K562 (cell line): Measurements from ENCODE around the gene SLC26A1. TPM values are rescaled to one million over a fixed set of nuclear protein-coding genes. Genes with fewer than 3 reads are reported as not detected.
A peak's percentile ranks its signal among the peaks of the same experiment; 100 is the strongest.

Experiments
- ATAC-seq: fragments of 200-7000 bp; cut with Tn5 transposase; 3 replicates; pipeline ENCODE4 v1.9.1; 2020; ENCODE audit warnings: moderate library complexity
- BruUV-seq: library from RNA; stranded (reverse); fragments of 400-500 nt; replicated peaks from 2 replicates; lab custom pipeline; 2021; lab: Mats Ljungman, UMichigan
- CTCF ChIA-PET: fragments of 300-600 bp; formaldehyde crosslinking; extraction: SDS; loops from one replicate; lab custom pipeline; 2021; ENCODE audit warnings: low intra/inter-chr PET ratio; lab: Yijun Ruan, JAX
- POLR2A ChIA-PET: fragments of 300-600, 350-650 bp; sonication (Branson Sonifier 250); formaldehyde crosslinking; extraction: SDS; loops from one replicate; lab custom pipeline; 2021; ENCODE audit warnings: antibody characterized with exemption, inconsistent platforms; lab: Yijun Ruan, JAX
- DNase-seq, 4 experiments: peaks; one replicate each; pipeline versions ENCODE4 v3.0.0 to v3.0.0-alpha.2; 2011 to 2018; ENCODE audit warnings: low spot score in 3 of 4, mixed read lengths in 3 of 4; ENCODE audit errors: extremely low read depth in 1 of 4
- FAIRE-seq: peaks from 2 replicates; lab custom pipeline; 2011; peaks lifted over from hg19 to GRCh38; lab: Jason Lieb, UNC
- H2AFZ ChIP-seq: 2 replicates; pipeline ENCODE4 v1.6.0; 2011; ENCODE audit warnings: low read depth, low read length, control low read depth, inconsistent platforms
- H3K27ac ChIP-seq: fragments of 200-600 bp; 3 replicates; pipeline ENCODE4 v1.8.0; 2011; ENCODE audit warnings: low read depth, mild to moderate bottlenecking, control low read depth, inconsistent platforms, low read length, moderate library complexity, mixed read lengths; ENCODE audit errors: extremely low read depth
- H3K27me3 ChIP-seq, 2 experiments: fragments of 300-600 bp in 1 of 2; 2 replicates in 1 of 2; 3 replicates in 1 of 2; pipeline versions ENCODE4 v1.6.0 to v1.8.0; 2011; ENCODE audit warnings: inconsistent platforms in 2 of 2, low read length in 2 of 2, mild to moderate bottlenecking in 1 of 2, mixed read lengths in 1 of 2, moderate library complexity in 1 of 2; ENCODE audit not compliant: control insufficient read depth in 2 of 2, insufficient read depth in 2 of 2
- H3K36me3 ChIP-seq: fragments of 300-600 bp; 3 replicates; pipeline ENCODE4 v1.8.0; 2011; ENCODE audit warnings: mild to moderate bottlenecking, low read length, inconsistent platforms; ENCODE audit not compliant: control insufficient read depth, insufficient read depth
- H3K4me1 ChIP-seq, 2 experiments: fragments of 200-600 bp in 1 of 2; replicated peaks in 1 of 2; 2 replicates in 1 of 2; 3 replicates in 1 of 2; pipeline versions ENCODE4 v1.5.1 to v1.8.0; 2011; ENCODE audit warnings: inconsistent platforms in 2 of 2, low read length in 2 of 2, mild to moderate bottlenecking in 1 of 2, mixed read lengths in 1 of 2, moderate library complexity in 1 of 2; ENCODE audit not compliant: control insufficient read depth in 2 of 2, insufficient read depth in 2 of 2
- H3K4me2 ChIP-seq: 2 replicates; pipeline ENCODE4 v1.6.1; 2011; ENCODE audit warnings: low read length, control low read depth, inconsistent platforms, mixed read lengths; ENCODE audit not compliant: insufficient read depth
- H3K4me3 ChIP-seq: fragments of 200-600 bp; sonication (generic), shearing (Covaris generic); 2 replicates; pipeline ENCODE4 v1.5.1; 2016; ENCODE audit warnings: control low read depth, inconsistent platforms
- H3K79me2 ChIP-seq: fragments of 200-600 bp; 3 replicates; pipeline ENCODE4 v1.8.0; 2011; ENCODE audit warnings: low read length, inconsistent platforms; ENCODE audit not compliant: control insufficient read depth, insufficient read depth
- H3K9ac ChIP-seq, 2 experiments: 2 replicates each; pipeline versions ENCODE4 v1.6.0 to v1.6.1; 2011; ENCODE audit warnings: low read depth in 2 of 2, low read length in 2 of 2, control low read depth in 1 of 2, inconsistent platforms in 1 of 2, mild to moderate bottlenecking in 1 of 2, mixed read lengths in 1 of 2; ENCODE audit not compliant: insufficient read depth in 1 of 2
- H3K9me1 ChIP-seq: one replicate; pipeline ENCODE4 v1.6.0; 2011; ENCODE audit warnings: inconsistent platforms, mild to moderate bottlenecking, low read length, moderate library complexity; ENCODE audit not compliant: control insufficient read depth, insufficient read depth
- H3K9me3 ChIP-seq: replicated peaks from 2 replicates; pipeline ENCODE4 v1.5.1; 2011; ENCODE audit warnings: low read depth, low read length, inconsistent platforms; ENCODE audit not compliant: control insufficient read depth, insufficient read depth
- H4K20me1 ChIP-seq: replicated peaks from 2 replicates; pipeline ENCODE4 v1.6.1; 2011; ENCODE audit warnings: low read length, inconsistent platforms, mixed read lengths; ENCODE audit not compliant: control insufficient read depth, insufficient read depth
- AFF4 ChIP-seq: sonication (generic); formaldehyde crosslinking; IDR thresholded peaks from 2 replicates; pipeline ENCODE4 v1.8.0; 2023; ENCODE audit warnings: mild to moderate bottlenecking, missing genetic modification reagents
- HLTF ChIP-seq: fragments of 450-650 bp; IDR thresholded peaks from 2 replicates; pipeline ENCODE4 v1.6.1; 2016
- PTTG1 ChIP-seq: fragments of 450-650 bp; IDR thresholded peaks from 2 replicates; pipeline ENCODE4 v1.6.1; 2016; ENCODE audit warnings: low read depth, mild to moderate bottlenecking, missing genetic modification characterization, missing compliant biosample characterization
- TFAP4 ChIP-seq: sonication (generic); formaldehyde crosslinking; IDR thresholded peaks from 2 replicates; pipeline ENCODE4 v1.8.0; 2022; ENCODE audit warnings: missing genetic modification reagents, mild to moderate bottlenecking, moderate library complexity, borderline replicate concordance
- ZNF445 ChIP-seq: fragments of 250-450 bp; sonication (Bioruptor Pico); IDR thresholded peaks from 2 replicates; pipeline ENCODE4 v1.4.0; 2020; ENCODE audit warnings: low read depth, mild to moderate bottlenecking, moderate library complexity
- WGBS: fragments of 100-300 bp; shearing (Covaris generic); methylation state at CpG from one replicate; pipeline ENCODE4 v1.1.6; 2016; ENCODE audit warnings: low coverage, mixed read lengths; ENCODE audit not compliant: insufficient coverage; ENCODE audit errors: missing lambda C conversion rate; 5-methylcytosine and 5-hydroxymethylcytosine counted together
- in situ Hi-C: fragments of 300-500 bp; cut with MboI; formaldehyde crosslinking; loops from 4 replicates; pipeline ENCODE4 v1.15.0; 2018; ENCODE audit warnings: inconsistent platforms, mixed read lengths
- intact Hi-C: fragments of 100-400 bp; cut with micrococcal nuclease; formaldehyde crosslinking; loops from 2 replicates; pipeline ENCODE4 v1.14.2; 2022
- polyA plus RNA-seq, 8 experiments: library from polyadenylated mRNA; depleted of rRNA in 4 of 8; stranded (reverse) in 5 of 8; unstranded in 3 of 8; fragments of >200 nt; fragmentation: Nextera tagmentation in 2 of 8; fragmentation: Illumina TruSeq in 1 of 8; extraction: Ambion mirVana in 2 of 8; extraction: Trizol in 1 of 8; gene quantifications; 2 replicates each; pipeline versions ENCODE4 v1.2.1 to v1.2.3, GENCODE V29; 2011 to 2014; ENCODE audit warnings: inconsistent platforms in 1 of 8, missing spikeins in 1 of 8
- total RNA-seq, 7 experiments: library from RNA; depleted of rRNA in 6 of 7; stranded (reverse); fragments of >200 nt in 6 of 7; fragmentation: Illumina TruSeq in 2 of 7; extraction: Trizol in 2 of 7; gene quantifications; 2 replicates each; pipeline versions ENCODE4 v1.2.1 to v1.2.3, GENCODE V29; 2011 to 2021; ENCODE audit warnings: low replicate concordance in 1 of 7

Gene SLC26A1
- total and polyA plus RNA-seq, 9 of the 15 experiments (the other 6 are each of a cell fraction or from before 2014, with no cell fraction given), result 0.11 to 4.2 (median 0.95) TPM

GRCh38 chr4:1038948-1039492, 45.8 kb upstream of the SLC26A1 start:
- ChIA-PET CTCF (no interaction called here), POLR2A (interaction anchor here (0.6 to 1.7 kb wide), 2 partner anchors 22 to 484 kb away, joined by 3 to 7 read pairs; no protein-coding TSS in a partner anchor)
- Histone ChIP-seq H3K9me1 (no peaks in the 10 kb centered on the region), H3K9me3 (no peaks in the 10 kb centered on the region), H3K4me2 (no peak overlapping the region), H3K36me3 (no peaks in the 10 kb centered on the region), H3K4me1 (peaks cover 44 to 87% of the 10 kb centered on the region in 2 experiments), H3K4me3 (no peak overlapping the region), H3K9ac (peak overlapping the region; percentile 53 to 89; a peak in 3 of 4 replicates), H3K79me2 (no peaks in the 10 kb centered on the region), H2AFZ (peak overlapping the region; percentile 93), H3K27ac (peak overlapping the region; percentile 88), H4K20me1 (no peaks in the 10 kb centered on the region), H3K27me3 (no peaks in the 10 kb centered on the region)
- intact Hi-C loops, result no loop called here
- no peak for FAIRE-seq
- no TSS peak for BruUV-seq
- no peak for ATAC-seq
- in situ Hi-C loops, result no loop called here
- WGBS, result 72% methylated on average over 13 of the region's 16 CpGs
- TF ChIP-seq TFAP4 (peak; percentile 7; the same call in 1 of the 2 replicates), AFF4 (CRISPR knock-in tag) (0 out of 2 replicates have a peak, but pooled peaks have one; percentile 12), PTTG1 (tag) (no peak), HLTF (no peak), ZNF445 (CRISPR knock-in tag) (no peak)
- DNase-seq, result no peak
